ENCODE results near the gene EPB41L3. TPM values are rescaled to one million over a fixed set of nuclear protein-coding genes. Genes with fewer than 3 reads are reported as not detected.

EPB41L3 gene
- total RNA-seq, 2 donors from 2014 or later: 1.9 to 15.3 TPM

- Mint-ChIP-seq H3K27me3 (peaks cover 53% of the 10 kb centered on the region), H3K4me1 (peaks cover 3% of the 10 kb centered on the region), H3K27ac (no peak overlapping the region), H3K4me3 (no peak overlapping the region), H3K36me3 (ENCODE audit: low read depth) (no peaks in the 10 kb centered on the region)
- no peak for DNase-seq
- no peak for ATAC-seq
- no peaks in the 10 kb centered on the region for H3K9me3 ChIP-seq (ENCODE audit: control insufficient read depth, low read length, poor library complexity, severe bottlenecking)
Measured at GRCh38 chr18:5420906-5421305, 122.9 kb downstream of the EPB41L3 start.

GRCh38 chr18:5419601-5420000 is 124.2 kb downstream of the EPB41L3 start:
- Mint-ChIP-seq H3K27ac (no peak overlapping the region), H3K27me3 (peaks cover 58% of the 10 kb centered on the region), H3K4me3 (no peak overlapping the region), H3K36me3 (ENCODE audit: low read depth) (no peaks in the 10 kb centered on the region), H3K4me1 (peaks cover 3% of the 10 kb centered on the region)
- ATAC-seq (no peak), DNase-seq (no peak)
- H3K9me3 ChIP-seq (ENCODE audit: control insufficient read depth, low read length, poor library complexity, severe bottlenecking): no peaks in the 10 kb centered on the region

GRCh38 chr18:5419030-5419429 is 124.8 kb downstream of the EPB41L3 start:
- H3K9me3 ChIP-seq (ENCODE audit: control insufficient read depth, low read length, poor library complexity, severe bottlenecking): no peaks in the 10 kb centered on the region

GRCh38 chr18:5417342-5417741 is 126.5 kb downstream of the EPB41L3 start:
- H3K36me3 Mint-ChIP-seq (ENCODE audit: low read depth): no peaks in the 10 kb centered on the region
- H3K9me3 ChIP-seq (ENCODE audit: control insufficient read depth, low read length, poor library complexity, severe bottlenecking): no peaks in the 10 kb centered on the region
- no peaks in the 10 kb centered on the region for H3K4me1 Mint-ChIP-seq
- no peak overlapping the region for H3K27ac Mint-ChIP-seq
- no peak overlapping the region for H3K4me3 Mint-ChIP-seq
- H3K27me3 Mint-ChIP-seq: peaks cover 51% of the 10 kb centered on the region
- DNase-seq: no peak
- no peak for ATAC-seq

More at GRCh38 chr18:5419030-5419429, 124.8 kb downstream of the EPB41L3 start:
- DNase-seq (no peak), ATAC-seq (no peak)
- Mint-ChIP-seq H3K36me3 (ENCODE audit: low read depth) (no peaks in the 10 kb centered on the region), H3K27me3 (peaks cover 61% of the 10 kb centered on the region), H3K4me1 (peaks cover 3% of the 10 kb centered on the region), H3K27ac (no peak overlapping the region), H3K4me3 (no peak overlapping the region)

DNA sequence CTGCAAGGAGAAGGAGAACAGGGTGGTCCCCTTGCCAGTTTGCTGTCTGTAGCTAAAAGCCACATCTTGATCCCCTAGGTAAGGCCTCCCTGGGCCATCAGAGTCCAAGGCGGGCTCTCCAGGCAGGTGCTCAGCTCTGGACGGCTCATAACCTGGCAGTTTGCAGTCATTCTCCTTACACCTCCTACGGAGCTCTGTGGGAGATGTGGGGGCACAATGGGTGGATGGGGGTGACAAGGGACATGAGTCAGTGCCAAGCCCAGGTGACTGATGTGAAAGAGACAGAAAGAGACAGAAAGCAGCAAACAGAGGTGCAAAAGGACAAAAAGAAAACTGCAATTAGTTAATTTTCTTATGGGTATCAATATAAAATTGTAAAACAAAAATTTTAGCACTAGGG is 127.7 kb downstream of the EPB41L3 start:
- no peak overlapping the region for H3K27ac Mint-ChIP-seq
- no peaks in the 10 kb centered on the region for H3K36me3 Mint-ChIP-seq (ENCODE audit: low read depth)
- H3K4me3 Mint-ChIP-seq: no peak overlapping the region
- DNase-seq: no peak
- no peaks in the 10 kb centered on the region for H3K9me3 ChIP-seq (ENCODE audit: control insufficient read depth, low read length, poor library complexity, severe bottlenecking)
- no peaks in the 10 kb centered on the region for H3K4me1 Mint-ChIP-seq
- no peak for ATAC-seq
- H3K27me3 Mint-ChIP-seq: peaks cover 52% of the 10 kb centered on the region

GRCh38 chr18:5415665-5416064 is 128.1 kb downstream of the EPB41L3 start:
- Mint-ChIP-seq H3K4me3 (no peak overlapping the region), H3K27me3 (peaks cover 51% of the 10 kb centered on the region), H3K36me3 (ENCODE audit: low read depth) (no peaks in the 10 kb centered on the region), H3K4me1 (no peaks in the 10 kb centered on the region), H3K27ac (no peak overlapping the region)
- ATAC-seq (no peak), DNase-seq (no peak)
- no peaks in the 10 kb centered on the region for H3K9me3 ChIP-seq (ENCODE audit: control insufficient read depth, low read length, poor library complexity, severe bottlenecking)

DNA sequence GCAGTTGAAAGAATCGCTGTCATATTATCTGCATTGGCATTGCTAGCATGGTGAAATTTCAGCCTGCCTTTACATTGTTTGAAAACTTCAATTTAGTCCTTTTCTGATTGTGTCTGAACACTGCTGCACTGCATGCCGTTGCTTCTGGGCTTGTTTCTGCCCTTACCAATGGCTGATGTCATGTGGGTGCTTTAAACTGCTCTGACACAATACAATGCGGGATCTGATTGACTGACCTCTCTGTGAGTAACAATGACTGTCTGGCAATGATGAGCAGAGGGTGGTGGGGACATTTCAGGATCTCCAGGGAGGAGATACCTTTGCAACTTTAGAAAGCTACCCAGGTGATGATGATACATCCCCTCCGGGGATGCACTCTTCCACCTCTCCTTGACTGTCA is 128.8 kb downstream of the EPB41L3 start:
- Mint-ChIP-seq H3K36me3 (ENCODE audit: low read depth) (no peaks in the 10 kb centered on the region), H3K4me1 (no peaks in the 10 kb centered on the region), H3K27ac (no peak overlapping the region), H3K4me3 (no peak overlapping the region), H3K27me3 (peaks cover 55% of the 10 kb centered on the region)
- ATAC-seq: no peak
- DNase-seq: no peak
- H3K9me3 ChIP-seq (ENCODE audit: control insufficient read depth, low read length, poor library complexity, severe bottlenecking): no peaks in the 10 kb centered on the region

- ATAC-seq (no peak), DNase-seq (no peak)
- no peaks in the 10 kb centered on the region for H3K36me3 Mint-ChIP-seq (ENCODE audit: low read depth)
- H3K27me3 Mint-ChIP-seq: peaks cover 51% of the 10 kb centered on the region
- no peak overlapping the region for H3K4me3 Mint-ChIP-seq
- H3K4me1 Mint-ChIP-seq: no peaks in the 10 kb centered on the region
- no peak overlapping the region for H3K27ac Mint-ChIP-seq
- no peaks in the 10 kb centered on the region for H3K9me3 ChIP-seq (ENCODE audit: control insufficient read depth, low read length, poor library complexity, severe bottlenecking)
Measured at GRCh38 chr18:5414546-5414945, 129.3 kb downstream of the EPB41L3 start.

DNA sequence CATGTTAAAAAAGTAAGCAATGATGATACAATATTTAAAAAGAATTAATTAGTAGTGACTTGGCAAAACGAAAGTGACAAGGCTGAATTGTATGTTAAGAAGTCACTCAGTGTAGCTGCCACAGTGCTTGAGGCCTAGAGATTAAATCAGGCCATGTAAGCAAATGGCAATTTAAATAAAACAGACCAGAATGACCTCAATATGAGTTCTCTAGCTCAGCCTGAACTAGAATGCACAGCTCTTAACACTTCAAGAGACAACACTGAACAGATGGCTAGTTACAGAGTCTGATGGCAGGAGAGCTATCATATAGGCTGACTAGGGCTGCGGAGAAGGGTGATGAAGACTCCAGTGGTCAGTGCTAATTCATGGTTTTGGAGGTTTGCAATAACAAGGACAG is 130.3 kb downstream of the EPB41L3 start:
- Mint-ChIP-seq H3K4me3 (no peak overlapping the region), H3K4me1 (no peaks in the 10 kb centered on the region), H3K27me3 (peaks cover 40% of the 10 kb centered on the region), H3K27ac (no peak overlapping the region), H3K36me3 (ENCODE audit: low read depth) (no peaks in the 10 kb centered on the region)
- DNase-seq (no peak), ATAC-seq (no peak)
- H3K9me3 ChIP-seq (ENCODE audit: control insufficient read depth, low read length, poor library complexity, severe bottlenecking): no peaks in the 10 kb centered on the region

DNA sequence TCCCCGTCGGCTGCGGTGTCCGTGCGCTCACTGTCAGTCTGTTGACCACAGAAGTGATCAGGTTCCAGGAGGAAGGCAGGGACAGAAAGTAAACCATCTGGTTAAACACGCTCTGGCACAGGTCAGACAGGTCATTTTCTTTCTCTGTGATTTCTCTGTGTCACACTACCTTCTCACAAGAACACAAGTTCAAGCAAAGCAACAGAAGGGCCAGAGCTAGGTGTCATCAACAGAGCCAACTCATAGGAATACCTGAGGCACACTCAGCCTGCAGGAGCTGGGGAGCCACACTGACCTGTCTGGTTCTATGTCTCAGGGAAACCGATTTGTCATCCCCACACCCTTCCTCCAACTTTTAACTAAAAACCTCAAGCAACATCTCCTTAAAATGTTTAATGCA is 133.2 kb downstream of the EPB41L3 start:
- no peak overlapping the region for H3K4me3 Mint-ChIP-seq
- DNase-seq (no peak), ATAC-seq (no peak)
- H3K27me3 Mint-ChIP-seq: peaks cover 37% of the 10 kb centered on the region
- H3K27ac Mint-ChIP-seq: no peak overlapping the region
- no peaks in the 10 kb centered on the region for H3K36me3 Mint-ChIP-seq (ENCODE audit: low read depth)
- H3K9me3 ChIP-seq (ENCODE audit: control insufficient read depth, low read length, poor library complexity, severe bottlenecking): no peaks in the 10 kb centered on the region
- no peaks in the 10 kb centered on the region for H3K4me1 Mint-ChIP-seq

GRCh38 chr18:5398269-5398668 is 145.5 kb downstream of the EPB41L3 start:
- no peak for ATAC-seq
- peaks cover 5% of the 10 kb centered on the region for H3K4me1 Mint-ChIP-seq

GRCh38 chr18:5397102-5397501 is 146.7 kb downstream of the EPB41L3 start:
- Mint-ChIP-seq H3K27ac (no peak overlapping the region), H3K4me3 (no peak overlapping the region), H3K36me3 (ENCODE audit: low read depth) (peaks cover 2% of the 10 kb centered on the region), H3K4me1 (peaks cover 5% of the 10 kb centered on the region), H3K27me3 (peaks cover 47% of the 10 kb centered on the region)
- ATAC-seq (no peak), DNase-seq (no peak)
- H3K9me3 ChIP-seq (ENCODE audit: control insufficient read depth, low read length, poor library complexity, severe bottlenecking): no peaks in the 10 kb centered on the region

More at GRCh38 chr18:5398269-5398668, 145.5 kb downstream of the EPB41L3 start:
- no peak overlapping the region for H3K27ac Mint-ChIP-seq
- peaks cover 2% of the 10 kb centered on the region for H3K36me3 Mint-ChIP-seq (ENCODE audit: low read depth)
- H3K9me3 ChIP-seq (ENCODE audit: control insufficient read depth, low read length, poor library complexity, severe bottlenecking): no peaks in the 10 kb centered on the region
- peaks cover 47% of the 10 kb centered on the region for H3K27me3 Mint-ChIP-seq
- DNase-seq: no peak
- H3K4me3 Mint-ChIP-seq: no peak overlapping the region

DNA sequence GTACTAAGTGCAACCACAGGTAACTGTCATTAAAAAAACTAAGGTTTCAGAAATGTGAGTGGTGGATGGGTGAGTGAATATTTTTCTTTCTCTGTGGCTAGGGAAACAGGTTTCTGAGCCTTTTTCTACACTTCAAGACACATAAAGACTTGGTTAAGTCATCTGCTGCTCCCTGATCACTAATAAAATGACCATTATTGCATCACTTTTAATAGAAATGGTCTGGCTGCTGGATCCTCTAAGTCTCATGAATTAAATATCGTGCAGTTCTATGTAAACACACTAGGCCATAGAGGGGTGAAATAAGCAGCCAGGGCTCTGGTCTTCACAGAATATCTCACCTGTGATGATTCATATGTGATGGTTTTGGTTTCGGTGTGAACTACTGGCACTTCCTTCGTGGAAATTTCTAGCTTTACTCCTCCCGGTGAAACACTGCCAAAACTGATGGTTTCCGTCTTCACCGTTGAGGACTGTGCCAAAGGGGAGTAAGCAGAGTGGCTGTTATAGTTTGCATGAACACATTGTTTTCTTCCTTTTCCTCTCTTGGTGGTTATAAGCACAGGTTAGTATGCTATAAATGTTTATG is 147.8 kb downstream of the EPB41L3 start:
- H3K27me3 Mint-ChIP-seq: peaks cover 47% of the 10 kb centered on the region
- H3K27ac Mint-ChIP-seq: no peak overlapping the region
- ATAC-seq (no peak), DNase-seq (no peak)
- peaks cover 2% of the 10 kb centered on the region for H3K36me3 Mint-ChIP-seq (ENCODE audit: low read depth)
- H3K4me1 Mint-ChIP-seq: peaks cover 5% of the 10 kb centered on the region
- H3K9me3 ChIP-seq (ENCODE audit: control insufficient read depth, low read length, poor library complexity, severe bottlenecking): no peaks in the 10 kb centered on the region
- no peak overlapping the region for H3K4me3 Mint-ChIP-seq

- no peak for DNase-seq
- Mint-ChIP-seq H3K27ac (no peak overlapping the region), H3K36me3 (ENCODE audit: low read depth) (peaks cover under 1% of the 10 kb centered on the region), H3K4me3 (no peak overlapping the region), H3K4me1 (peaks cover 5% of the 10 kb centered on the region), H3K27me3 (peaks cover 29% of the 10 kb centered on the region)
- ATAC-seq: no peak
- H3K9me3 ChIP-seq (ENCODE audit: control insufficient read depth, low read length, poor library complexity, severe bottlenecking): no peaks in the 10 kb centered on the region
Measured at GRCh38 chr18:5393779-5394178, 150.0 kb downstream of the EPB41L3 start.

Data from T-helper 17 cell (primary cell).